ENCODE results near the gene MDM2.

DNA sequence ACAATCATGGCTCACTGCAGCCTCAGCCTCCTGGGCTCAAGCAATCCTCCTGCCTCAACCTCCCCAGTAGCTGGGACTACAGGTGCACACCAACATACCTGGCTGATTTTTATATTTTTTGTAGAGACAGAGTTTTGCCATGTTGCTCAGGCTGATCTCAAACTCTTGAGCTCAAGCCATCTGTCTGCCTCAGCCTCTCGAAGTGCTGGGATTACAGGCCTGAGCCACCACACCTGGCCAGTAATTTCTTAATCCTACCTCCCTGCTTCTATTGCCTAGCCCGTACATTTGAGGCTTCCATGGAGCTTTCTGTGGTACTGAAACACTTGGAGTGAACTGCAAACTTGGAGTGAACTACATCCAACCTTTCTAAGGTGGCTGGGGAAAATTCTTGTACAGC is 41.3 kb upstream of the MDM2 start:
- no peak for TF ChIP-seq CTCF (conservative IDR thresholded peaks at IDR 0.05 in 1 of 2, IDR thresholded peaks at IDR 0.05 in 1 of 2; ENCODE audit: low read depth in 1 of 2, low read length in 2 of 2)
- no peak for TF ChIP-seq EZH2 (IDR thresholded peaks at IDR 0.05; ENCODE audit: low read length, missing control alignments)
